B cell (primary cell): ENCODE results near the gene RBPJ. TPM values are rescaled to one million over a fixed set of nuclear protein-coding genes. Genes with fewer than 3 reads are reported as not detected.

Experiments used
- ATAC-seq: fragments of 200-7000 bp; cut with Tn5 transposase; one replicate; pipeline ENCODE4 v1.10.0; 2021; ENCODE audit warnings: low read depth, mild to moderate bottlenecking, moderate number of reproducible peaks, moderate library complexity
- CTCF ChIA-PET: fragments of 350-600 bp; sonication (Branson Sonifier 250); formaldehyde crosslinking; loops from one replicate; lab custom pipeline; 2021; ENCODE audit warnings: antibody characterized with exemption, inconsistent platforms; lab: Charles Lee
- POLR2A ChIA-PET: fragments of 350-600 bp; sonication (Branson Sonifier 250); formaldehyde crosslinking; loops from one replicate; lab custom pipeline; 2021; ENCODE audit warnings: antibody characterized with exemption; lab: Charles Lee
- DNase-seq: peaks from one replicate; pipeline ENCODE4 v3.0.0; 2013
- H2AFZ ChIP-seq: 2 replicates; pipeline ENCODE4 v1.6.1; 2012; ENCODE audit warnings: mild to moderate bottlenecking, low read depth, low read length; ENCODE audit not compliant: insufficient read depth, poor library complexity, severe bottlenecking
- H3K27ac ChIP-seq, 2 donors: 1 replicate in 1 of 2; 2 replicates in 1 of 2; pipeline ENCODE4 v1.5.1; 2012 to 2013; ENCODE audit warnings: low read length in 2 of 2, mild to moderate bottlenecking in 2 of 2, moderate library complexity in 1 of 2
- H3K27me3 ChIP-seq, 4 experiments: fragments of 200-600 bp in 1 of 4; sonication (generic) in 1 of 4; replicated peaks in 1 of 4; 1 replicate in 2 of 4; 2 replicates in 2 of 4; pipeline versions ENCODE4 v1.6.1 to v1.7.0; 2013 to 2016; ENCODE audit warnings: low read length in 3 of 4, mild to moderate bottlenecking in 2 of 4, mixed read lengths in 1 of 4, moderate library complexity in 1 of 4; ENCODE audit not compliant: insufficient read depth in 4 of 4, control insufficient read depth in 3 of 4; ENCODE audit errors: control extremely low read depth in 1 of 4
- H3K36me3 ChIP-seq, 2 experiments: replicated peaks in 1 of 2; 1 replicate in 1 of 2; 2 replicates in 1 of 2; pipeline versions ENCODE4 v1.6.1 to v1.7.1; 2013; ENCODE audit warnings: low read length in 1 of 2; ENCODE audit not compliant: insufficient read depth in 2 of 2, control insufficient read depth in 1 of 2; ENCODE audit errors: control extremely low read depth in 1 of 2, extremely low read depth in 1 of 2
- H3K4me1 ChIP-seq, 2 donors: fragments of 200-600 bp in 1 of 2; sonication (generic) in 1 of 2; 1 replicate in 1 of 2; 2 replicates in 1 of 2; pipeline versions ENCODE4 v1.5.1 to v1.6.1; 2013 to 2017; ENCODE audit warnings: low read length in 2 of 2; ENCODE audit not compliant: control insufficient read depth in 2 of 2, insufficient read depth in 2 of 2
- H3K4me2 ChIP-seq: replicated peaks from 2 replicates; pipeline ENCODE3; 2012; ENCODE audit warnings: mild to moderate bottlenecking, low read depth, low read length; ENCODE audit not compliant: poor library complexity, severe bottlenecking
- H3K4me3 ChIP-seq, 5 experiments: fragments of 200-600 bp in 1 of 5; sonication (generic) in 1 of 5; 1 replicate in 3 of 5; 2 replicates in 2 of 5; pipeline versions ENCODE4 v1.5.1 to v1.7.0; 2011 to 2016; ENCODE audit warnings: low read length in 4 of 5, mild to moderate bottlenecking in 4 of 5, low read depth in 2 of 5, control low read depth in 1 of 5, moderate library complexity in 1 of 5; ENCODE audit not compliant: insufficient read depth in 1 of 5; ENCODE audit errors: control extremely low read depth in 1 of 5, extremely low read depth in 1 of 5
- H3K79me2 ChIP-seq: fragments of 200-600 bp; sonication (generic); one replicate; pipeline ENCODE4 v1.6.0; 2016; ENCODE audit warnings: low read length; ENCODE audit not compliant: control insufficient read depth, insufficient read depth
- H3K9ac ChIP-seq: fragments of 200-600 bp; sonication (generic); 2 replicates; pipeline ENCODE4 v1.6.1; 2017; ENCODE audit warnings: mild to moderate bottlenecking, low read length, moderate library complexity
- H3K9me3 ChIP-seq, 3 donors: one replicate each; pipeline versions ENCODE4 v1.6.1 to v1.7.1; 2013; ENCODE audit warnings: low read length in 2 of 3; ENCODE audit not compliant: control insufficient read depth in 2 of 3, insufficient read depth in 1 of 3; ENCODE audit errors: control extremely low read depth in 1 of 3
- H4K20me1 ChIP-seq: 2 replicates; pipeline ENCODE4 v1.6.0; 2012; ENCODE audit warnings: mild to moderate bottlenecking, low read length; ENCODE audit not compliant: insufficient read depth, control insufficient read depth, poor library complexity, severe bottlenecking
- H3K27ac Mint-ChIP-seq: one replicate; pipeline ENCODE4 v1.8.0; 2021; ENCODE audit warnings: mixed read lengths
- H3K27me3 Mint-ChIP-seq: one replicate; pipeline ENCODE4 v1.8.0; 2021; ENCODE audit warnings: mixed read lengths
- H3K4me1 Mint-ChIP-seq: one replicate; pipeline ENCODE4 v1.8.0; 2021; ENCODE audit warnings: mixed read lengths
- H3K4me3 Mint-ChIP-seq: one replicate; pipeline ENCODE4 v1.8.0; 2021; ENCODE audit warnings: mixed read lengths
- H3K9me3 Mint-ChIP-seq: one replicate; pipeline ENCODE4 v1.8.0; 2022; ENCODE audit warnings: mixed read lengths; ENCODE audit not compliant: insufficient read depth
- CTCF ChIP-seq: fragments of 200-600 bp; IDR thresholded peaks from one replicate; pipeline ENCODE4 v1.8.0; 2022; ENCODE audit warnings: antibody characterized with exemption, mild to moderate bottlenecking
- EZH2 ChIP-seq: IDR thresholded peaks from 2 replicates; pipeline ENCODE4 v1.6.1; 2012; ENCODE audit warnings: borderline replicate concordance, low read depth, mild to moderate bottlenecking, moderate library complexity, low read length; ENCODE audit not compliant: insufficient read depth, poor library complexity, severe bottlenecking
- WGBS: methylation state at CpG from one replicate; pipeline ENCODE4 v1.1.5; 2013; ENCODE audit warnings: missing lambda C conversion rate; ENCODE audit not compliant: insufficient coverage; 5-methylcytosine and 5-hydroxymethylcytosine counted together
- intact Hi-C: fragments of 100-400 bp; cut with micrococcal nuclease; formaldehyde crosslinking; loops from one replicate; pipeline ENCODE4 v1.10.0; 2022
- polyA plus RNA-seq: library from polyadenylated mRNA; depleted of rRNA; stranded (reverse); fragments of >200 nt; gene quantifications from 2 replicates; pipeline ENCODE4 v1.2.3, GENCODE V29; 2012
- total RNA-seq, 2 donors: library from RNA; stranded (reverse); fragments of 120-200 nt in 1 of 2; gene quantifications; 1 replicate in 1 of 2; 2 replicates in 1 of 2; pipeline versions ENCODE4 v1.2.3 to v1.2.4, GENCODE V29; 2013 to 2022

The RBPJ gene
- total and polyA plus RNA-seq, 2 donors (not counting 1 experiment from before 2014, with no cell fraction given): 10.6 to 50.1 TPM

- Mint-ChIP-seq H3K27ac (no peak overlapping the region), H3K4me1 (peaks cover 12% of the 10 kb centered on the region), H3K27me3 (no peaks in the 10 kb centered on the region), H3K9me3 (no peaks in the 10 kb centered on the region), H3K4me3 (no peak overlapping the region)
- no peaks in the 10 kb centered on the region for H3K79me2 ChIP-seq
- H3K4me1 ChIP-seq: peaks cover 0 to 6% of the 10 kb centered on the region in 2 donors
- no peak overlapping the region for H2AFZ ChIP-seq
- no peaks in the 10 kb centered on the region for H3K36me3 ChIP-seq
- no peak overlapping the region for H3K27ac ChIP-seq
- no peak for DNase-seq
- H3K9ac ChIP-seq: no peak overlapping the region
- intact Hi-C loops: no loop called here
- no peaks in the 10 kb centered on the region for H4K20me1 ChIP-seq
- no peak overlapping the region for H3K4me3 ChIP-seq
- ChIA-PET POLR2A (interaction anchor here (0.7 kb wide), 1 partner anchor 60 kb away, joined by 8 read pairs; no protein-coding TSS in a partner anchor), CTCF (no interaction called here)
- H3K27me3 ChIP-seq: peaks cover 0 to 1% (median 0%) of the 10 kb centered on the region in 4 experiments
- TF ChIP-seq CTCF: no peak
- no peak overlapping the region for H3K4me2 ChIP-seq
- no peak for ATAC-seq
- WGBS: 100% methylated on average over 1 of the region's 3 CpGs
- no peaks in the 10 kb centered on the region for H3K9me3 ChIP-seq
Measured at GRCh38 chr4:26290321-26290720, 30.5 kb upstream of the RBPJ start.

GRCh38 chr4:26294904-26295303, 25.9 kb upstream of the RBPJ start:
- H3K9me3 Mint-ChIP-seq: no peaks in the 10 kb centered on the region
- H3K36me3 ChIP-seq: no peaks in the 10 kb centered on the region

More at GRCh38 chr4:26294904-26295303, 25.9 kb upstream of the RBPJ start:
- DNase-seq (no peak), ATAC-seq (no peak)
- Histone ChIP-seq H3K79me2 (no peaks in the 10 kb centered on the region), H3K9ac (no peak overlapping the region), H3K4me1 (no peaks in the 10 kb centered on the region), H3K27me3 (peaks cover 0 to 3% (median 0%) of the 10 kb centered on the region in 4 experiments), H3K4me3 (no peak overlapping the region), H2AFZ (no peak overlapping the region), H3K4me2 (no peak overlapping the region), H3K27ac (no peak overlapping the region), H4K20me1 (no peaks in the 10 kb centered on the region), H3K9me3 (no peaks in the 10 kb centered on the region)
- no peak overlapping the region for H3K4me3 Mint-ChIP-seq
- no peak for TF ChIP-seq CTCF
- no peak for TF ChIP-seq EZH2
- peaks cover 3% of the 10 kb centered on the region for H3K4me1 Mint-ChIP-seq
- 100% methylated on average over 2 of the region's 5 CpGs for WGBS
- no peaks in the 10 kb centered on the region for H3K27me3 Mint-ChIP-seq
- intact Hi-C loops: no loop called here
- no peak overlapping the region for H3K27ac Mint-ChIP-seq
- CTCF ChIA-PET: no interaction called here
- POLR2A ChIA-PET: interaction anchor here (0.6 kb wide), 1 partner anchor 8 kb away, joined by 6 read pairs; no protein-coding TSS in a partner anchor
